Thoracic aorta (tissue), 2 donors: ENCODE measurements around the gene MVD. TPM values are rescaled to one million over a fixed set of nuclear protein-coding genes. Genes with fewer than 3 reads are reported as not detected.

Source experiments
- ATAC-seq: fragments of 150-250 bp; one replicate; pipeline ENCODE4 v1.8.0; 2017; ENCODE audit warnings: low read depth; ENCODE audit not compliant: insufficient number of reproducible peaks, low FRiP score
- DNase-seq: peaks from one replicate; pipeline ENCODE4 v3.0.0-alpha.2; 2020; ENCODE audit warnings: low spot score
- H3K27ac ChIP-seq, 2 donors: fragments of 200-600 bp; sonication (generic); 1 replicate in 1 of 2; 2 replicates in 1 of 2; pipeline ENCODE4 v1.5.1; 2016; ENCODE audit warnings: mild to moderate bottlenecking in 2 of 2, moderate library complexity in 2 of 2
- H3K27me3 ChIP-seq: fragments of 200-600 bp; sonication (generic); replicated peaks from 2 replicates; pipeline ENCODE4 v1.6.0; 2016; ENCODE audit warnings: mild to moderate bottlenecking; ENCODE audit not compliant: insufficient read depth
- H3K36me3 ChIP-seq: fragments of 200-600 bp; sonication (generic); one replicate; pipeline ENCODE4 v1.5.1; 2016
- H3K4me1 ChIP-seq, 2 donors: fragments of 200-600 bp; sonication (generic); 1 replicate in 1 of 2; 2 replicates in 1 of 2; pipeline versions ENCODE4 v1.5.1 to v1.6.0; 2016; ENCODE audit warnings: low read depth in 2 of 2, mild to moderate bottlenecking in 1 of 2; ENCODE audit not compliant: control insufficient read depth in 1 of 2
- H3K4me3 ChIP-seq: fragments of 200-600 bp; sonication (generic); 2 replicates; pipeline ENCODE4 v1.5.1; 2016; ENCODE audit warnings: mild to moderate bottlenecking
- H3K9me3 ChIP-seq: fragments of 200-600 bp; sonication (generic); 2 replicates; pipeline ENCODE4 v1.5.1; 2016
- total RNA-seq, 2 donors: library from RNA; depleted of rRNA; stranded (reverse); fragments of >200 nt; gene quantifications; one replicate each; pipeline versions ENCODE4 v1.1.0 to v1.2.3, GENCODE V29; 2016
- TF ChIP-seq, protein P1 (sequence below): fragments of 200-600 bp; sonication (generic); IDR thresholded peaks from one replicate; pipeline ENCODE4 v1.5.1; 2019; ENCODE audit warnings: antibody characterized with exemption

MVD gene
- total RNA-seq, 2 donors from 2014 or later = 22.4 to 38.9 TPM

DNA sequence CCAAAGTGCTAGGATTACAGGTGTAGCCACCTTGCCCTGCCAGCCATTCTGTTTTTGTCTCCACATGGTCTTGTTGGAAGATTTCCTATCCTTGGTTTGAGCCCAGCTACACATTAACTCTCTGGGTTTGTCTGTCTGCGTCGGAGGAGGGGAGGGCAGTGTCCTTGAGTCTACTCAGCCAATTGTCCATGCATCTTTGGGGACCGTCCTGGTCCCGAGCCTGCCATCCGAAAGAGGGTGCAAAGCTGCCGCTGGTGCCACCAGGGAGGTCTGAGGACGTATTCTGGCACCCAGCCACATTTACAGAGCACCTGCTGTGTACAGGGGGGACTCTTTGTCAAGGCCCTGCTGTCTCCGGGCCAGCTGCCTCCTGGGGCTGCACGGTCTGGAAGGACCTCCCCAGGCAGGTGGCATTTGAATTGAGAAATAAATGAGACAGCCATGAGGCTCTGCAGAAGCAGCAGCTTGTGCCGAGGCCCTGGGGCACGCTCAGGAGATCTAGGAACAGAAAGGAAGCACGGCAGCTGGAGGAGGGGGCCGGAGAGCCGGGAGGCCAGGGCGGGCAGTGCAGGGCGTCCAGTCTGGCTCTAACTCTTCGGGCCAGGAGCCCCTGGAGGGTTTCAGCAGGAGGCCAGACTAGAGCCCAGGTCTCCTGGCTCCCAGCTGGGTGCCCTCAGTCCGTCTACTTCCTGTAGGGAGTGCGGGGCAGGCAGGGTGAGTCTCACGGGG, 13.5 kb downstream of the MVD start:
- H3K27ac ChIP-seq = no peak overlapping the region

GRCh38 chr16:88647178-88648070, 15.5 kb downstream of the MVD start:
- no peak overlapping the region for H3K4me3 ChIP-seq
- H3K9me3 ChIP-seq = no peaks in the 10 kb centered on the region
- no peaks in the 10 kb centered on the region for H3K27me3 ChIP-seq
- DNase-seq = no peak
- H3K27ac ChIP-seq = no peak overlapping the region
- H3K4me1 ChIP-seq = peaks cover 7 to 15% of the 10 kb centered on the region in 2 donors
- TF ChIP-seq, protein P1, sequence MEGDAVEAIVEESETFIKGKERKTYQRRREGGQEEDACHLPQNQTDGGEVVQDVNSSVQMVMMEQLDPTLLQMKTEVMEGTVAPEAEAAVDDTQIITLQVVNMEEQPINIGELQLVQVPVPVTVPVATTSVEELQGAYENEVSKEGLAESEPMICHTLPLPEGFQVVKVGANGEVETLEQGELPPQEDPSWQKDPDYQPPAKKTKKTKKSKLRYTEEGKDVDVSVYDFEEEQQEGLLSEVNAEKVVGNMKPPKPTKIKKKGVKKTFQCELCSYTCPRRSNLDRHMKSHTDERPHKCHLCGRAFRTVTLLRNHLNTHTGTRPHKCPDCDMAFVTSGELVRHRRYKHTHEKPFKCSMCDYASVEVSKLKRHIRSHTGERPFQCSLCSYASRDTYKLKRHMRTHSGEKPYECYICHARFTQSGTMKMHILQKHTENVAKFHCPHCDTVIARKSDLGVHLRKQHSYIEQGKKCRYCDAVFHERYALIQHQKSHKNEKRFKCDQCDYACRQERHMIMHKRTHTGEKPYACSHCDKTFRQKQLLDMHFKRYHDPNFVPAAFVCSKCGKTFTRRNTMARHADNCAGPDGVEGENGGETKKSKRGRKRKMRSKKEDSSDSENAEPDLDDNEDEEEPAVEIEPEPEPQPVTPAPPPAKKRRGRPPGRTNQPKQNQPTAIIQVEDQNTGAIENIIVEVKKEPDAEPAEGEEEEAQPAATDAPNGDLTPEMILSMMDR = no peak
- H3K36me3 ChIP-seq = no peaks in the 10 kb centered on the region
- ATAC-seq = no peak

More for the DNA sequence above, 13.5 kb downstream of the MVD start:
- Histone ChIP-seq H3K9me3 (no peaks in the 10 kb centered on the region), H3K36me3 (peaks cover 7% of the 10 kb centered on the region), H3K4me3 (peak overlapping the region; percentile 74), H3K27me3 (no peaks in the 10 kb centered on the region), H3K4me1 (peaks cover 7 to 15% of the 10 kb centered on the region in 2 donors)
- ATAC-seq (no peak), DNase-seq (no peak)
- TF ChIP-seq, protein P1 = no peak

GRCh38 chr16:88646345-88647034, 16.4 kb downstream of the MVD start:
- H3K4me1 ChIP-seq = peaks cover 5 to 15% of the 10 kb centered on the region in 2 donors
- H3K9me3 ChIP-seq = no peaks in the 10 kb centered on the region
- no peak overlapping the region for H3K4me3 ChIP-seq
- no peak for ATAC-seq
- H3K27me3 ChIP-seq = no peaks in the 10 kb centered on the region
- DNase-seq = no peak
- no peak overlapping the region for H3K27ac ChIP-seq
- TF ChIP-seq, protein P1 = no peak
- H3K36me3 ChIP-seq = no peaks in the 10 kb centered on the region

DNA sequence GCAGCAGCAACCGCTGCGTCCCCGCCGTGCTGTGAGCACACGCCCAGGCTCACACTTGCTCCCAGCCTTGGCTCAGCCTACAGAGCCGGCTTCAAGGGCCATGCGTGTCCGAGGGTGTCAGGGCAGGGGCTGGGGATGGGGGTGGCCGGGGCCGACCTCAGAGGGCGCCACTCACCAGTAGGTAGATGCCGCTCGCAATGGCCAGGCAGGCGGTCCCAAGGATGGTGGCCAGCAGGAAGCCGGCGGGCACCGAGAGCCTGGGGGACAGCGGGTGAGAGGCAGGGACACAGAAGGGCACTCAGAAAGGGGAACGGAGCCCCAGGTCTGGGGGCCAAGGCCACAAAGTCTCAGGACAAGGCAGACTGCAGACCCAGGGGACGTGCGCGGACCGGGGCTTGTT, 16.9 kb downstream of the MVD start:
- H3K4me1 ChIP-seq = peaks cover 0 to 9% of the 10 kb centered on the region in 2 donors
- H3K4me3 ChIP-seq = no peak overlapping the region
- no peaks in the 10 kb centered on the region for H3K36me3 ChIP-seq
- no peaks in the 10 kb centered on the region for H3K9me3 ChIP-seq
- DNase-seq (no peak), ATAC-seq (no peak)
- TF ChIP-seq, protein P1 = no peak
- H3K27me3 ChIP-seq = no peaks in the 10 kb centered on the region
- H3K27ac ChIP-seq = no peak overlapping the region

GRCh38 chr16:88645455-88645854, 17.4 kb downstream of the MVD start:
- peaks cover 0 to 9% of the 10 kb centered on the region in 2 donors for H3K4me1 ChIP-seq
- H3K27ac ChIP-seq = no peak overlapping the region
- H3K36me3 ChIP-seq = no peaks in the 10 kb centered on the region
- no peak for DNase-seq
- H3K9me3 ChIP-seq = no peaks in the 10 kb centered on the region
- H3K27me3 ChIP-seq = no peaks in the 10 kb centered on the region
- no peak overlapping the region for H3K4me3 ChIP-seq
- TF ChIP-seq, protein P1 = no peak
- ATAC-seq = no peak
